CD4-positive, alpha-beta T cell treated with Interleukin-6 for 4 hours (primary cell): ENCODE data around the gene AP1B1.

ENCODE experiments used
- DNase-seq: peaks from one replicate; pipeline ENCODE4 v3.0.0-alpha.2; 2020; ENCODE audit warnings: mixed read lengths

The AP1B1 gene

DNA sequence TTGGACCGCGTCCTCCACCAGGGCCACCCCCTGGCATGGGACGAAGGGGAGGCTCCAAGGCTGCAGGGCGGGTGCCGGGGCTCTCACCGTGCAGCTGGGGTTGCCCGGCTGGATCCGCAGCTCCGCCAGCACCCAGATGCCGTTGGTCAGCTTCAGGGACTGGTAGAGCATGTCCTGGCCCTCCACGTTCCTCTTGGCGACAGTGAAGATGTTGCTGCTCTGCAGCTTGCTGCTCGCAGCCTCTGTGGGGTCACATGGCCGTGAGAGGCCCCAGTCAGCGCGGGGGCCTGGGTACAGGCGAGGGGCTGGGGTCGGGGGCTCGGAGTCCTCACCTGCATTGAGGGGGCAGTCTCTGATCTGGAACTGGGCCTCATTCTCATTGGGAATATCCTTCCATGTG lies 58.1 kb downstream of the AP1B1 start:
- no peak for DNase-seq

DNA sequence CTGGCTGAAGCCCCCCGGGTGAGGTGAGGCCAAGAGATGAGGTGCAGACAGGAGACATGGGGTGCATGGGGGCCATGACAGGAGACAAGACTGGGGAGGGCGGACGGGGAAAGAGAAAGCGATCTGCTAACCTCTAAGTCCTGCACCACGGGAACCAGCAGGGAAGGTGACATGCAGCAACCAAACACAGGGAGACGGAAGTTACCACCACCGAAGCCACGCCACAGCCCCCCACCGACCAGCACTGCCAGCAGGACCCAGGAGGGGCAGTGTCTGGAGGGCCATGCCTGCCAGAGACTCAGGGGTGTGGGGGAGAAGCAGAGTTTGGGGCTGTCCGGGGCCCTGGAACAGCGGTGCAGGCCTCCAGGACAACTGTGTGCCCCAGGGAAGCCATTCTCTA lies 58.8 kb downstream of the AP1B1 start:
- DNase-seq: no peak

- DNase-seq: no peak
Observed at GRCh38 chr22:29328566-29329500, 59.5 kb downstream of the AP1B1 start.

DNA sequence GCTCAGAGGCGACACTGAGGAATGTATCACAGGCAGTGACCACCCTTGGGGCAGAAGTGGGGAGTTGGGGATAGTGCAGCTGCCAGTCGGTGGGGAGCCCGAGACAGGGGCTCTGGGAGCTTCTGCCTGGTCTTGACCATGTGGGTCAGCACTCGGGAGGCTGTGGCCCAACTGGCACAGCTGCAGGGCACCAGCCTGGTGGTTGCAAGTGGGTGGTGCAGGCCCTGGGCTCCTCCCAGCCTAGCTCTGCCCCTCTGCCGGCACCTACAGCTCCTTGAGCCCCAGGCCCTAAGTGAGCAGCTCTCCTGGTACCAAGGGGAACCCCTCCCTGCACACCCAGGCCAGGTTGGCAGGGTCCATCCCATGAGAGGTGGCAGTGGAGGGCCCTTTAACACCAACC lies 60.3 kb downstream of the AP1B1 start:
- DNase-seq: no peak

DNA sequence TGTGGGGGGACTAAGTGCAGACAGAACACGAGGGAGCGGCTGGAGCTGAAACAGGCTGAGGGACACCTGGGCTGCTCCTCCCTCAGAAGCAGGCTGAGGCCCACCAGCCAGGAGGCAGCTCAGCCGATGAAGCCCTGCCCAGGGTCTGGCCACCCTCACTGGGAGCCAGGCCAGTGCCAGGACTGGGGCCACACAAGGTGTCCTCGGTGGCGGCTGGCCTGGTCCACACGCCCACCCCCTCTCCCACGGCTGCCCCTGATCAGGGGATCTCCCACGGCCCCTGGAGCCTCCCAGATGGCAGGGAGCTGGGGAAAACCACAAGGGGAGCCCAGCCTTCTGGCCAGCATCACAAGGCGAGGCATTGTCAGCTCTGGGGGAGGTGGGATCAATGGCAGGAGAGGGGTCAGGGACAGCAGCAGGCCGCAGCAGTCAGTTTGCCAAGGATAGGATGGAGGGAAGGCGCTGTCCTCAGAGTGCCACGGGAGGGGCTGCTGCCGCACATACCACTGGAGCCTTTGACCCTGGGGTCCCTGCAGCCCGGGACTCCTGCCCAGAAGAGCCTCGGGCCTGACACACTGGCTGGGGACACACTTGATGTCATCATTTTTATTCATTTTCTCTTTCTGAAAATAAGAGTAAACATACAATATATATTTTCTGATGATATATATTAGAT lies 61.1 kb downstream of the AP1B1 start:
- DNase-seq: no peak

- DNase-seq: no peak
Observed at GRCh38 chr22:29326481-29326880, 61.9 kb downstream of the AP1B1 start.

DNA sequence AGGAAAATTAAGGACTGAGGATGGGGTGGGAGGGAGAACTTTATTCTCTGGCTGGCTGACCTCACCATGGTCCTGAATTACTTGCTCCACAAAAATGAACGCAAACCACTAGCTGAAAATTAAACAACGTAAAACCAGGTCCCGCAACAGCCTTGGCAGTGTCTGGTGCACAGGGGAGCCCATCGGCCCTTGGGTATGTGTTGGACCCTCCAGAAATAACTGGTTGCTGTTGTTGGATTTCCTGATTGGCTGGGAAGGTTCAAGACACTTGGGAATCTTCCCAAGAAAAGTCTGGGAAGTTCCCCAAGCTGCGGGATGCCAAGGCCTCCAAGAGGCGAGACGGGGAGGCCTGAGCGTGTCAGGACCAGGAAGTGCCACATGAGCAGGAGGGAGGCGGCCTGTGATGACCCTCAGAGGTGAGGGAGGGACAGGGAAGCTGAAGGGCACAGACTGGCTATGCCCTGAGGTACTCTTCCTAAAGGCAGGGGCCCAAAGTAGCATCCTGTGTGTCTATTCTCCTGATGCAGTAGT lies 62.5 kb downstream of the AP1B1 start:
- no peak for DNase-seq

DNA sequence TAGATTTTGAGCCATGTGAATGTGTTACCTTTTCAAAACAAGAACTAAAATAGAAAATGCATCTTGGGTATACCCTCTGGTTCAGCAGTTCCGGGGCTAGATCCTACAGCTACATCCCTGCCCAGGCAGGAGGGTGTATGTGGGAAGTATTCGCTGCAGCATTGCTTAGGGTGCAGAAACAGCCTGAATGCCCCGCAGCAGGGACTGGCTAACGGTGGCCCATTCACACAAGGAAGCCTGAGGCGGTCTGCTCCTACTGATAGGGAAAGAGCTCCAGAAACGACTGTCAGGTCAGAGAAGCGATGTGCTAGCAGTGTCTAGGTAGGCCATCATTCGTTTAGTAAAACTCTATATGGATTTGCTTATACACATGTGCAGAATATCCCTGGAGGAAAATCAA lies 63.0 kb downstream of the AP1B1 start:
- DNase-seq: no peak

DNA sequence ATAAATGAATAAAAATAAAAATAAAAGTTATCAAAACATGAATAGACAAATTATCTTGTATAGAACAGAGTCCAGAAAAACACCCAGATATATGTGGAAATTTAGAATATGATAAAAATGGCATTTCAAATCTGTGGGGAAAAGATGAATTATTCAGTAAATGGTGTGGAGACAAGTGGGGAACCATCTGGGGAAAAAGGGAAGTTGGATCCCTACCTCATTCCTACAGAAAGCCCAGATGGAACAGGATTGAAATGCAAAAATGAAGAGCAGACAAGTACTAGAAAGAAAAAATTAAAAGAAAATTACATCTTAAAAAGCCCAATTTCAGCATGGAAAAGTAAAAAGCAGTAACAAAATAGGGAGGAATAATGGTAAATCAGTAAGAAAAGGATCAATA lies 64.7 kb downstream of the AP1B1 start:
- DNase-seq: no peak

DNA sequence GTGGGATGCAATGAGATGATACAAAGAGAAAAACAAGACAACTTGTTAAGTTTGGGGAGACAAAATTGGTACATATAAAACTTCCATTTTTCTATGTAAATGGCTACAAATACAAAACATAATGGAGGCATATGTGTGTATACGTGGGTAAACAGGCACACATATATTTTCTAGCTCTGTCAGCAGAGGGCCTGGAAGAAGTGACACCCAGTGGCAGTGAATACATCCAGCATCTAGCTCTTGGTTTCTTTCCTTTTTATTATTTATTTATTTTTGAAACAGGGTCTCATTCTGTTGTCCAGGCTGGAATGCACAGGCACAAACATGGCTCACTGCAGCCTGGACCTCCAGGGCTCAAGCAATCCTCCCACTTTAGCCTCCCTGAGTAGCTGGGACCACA lies 67.8 kb downstream of the AP1B1 start:
- DNase-seq: no peak

GRCh38 chr22:29319072-29319471 lies 69.3 kb downstream of the AP1B1 start:
- no peak for DNase-seq

DNA sequence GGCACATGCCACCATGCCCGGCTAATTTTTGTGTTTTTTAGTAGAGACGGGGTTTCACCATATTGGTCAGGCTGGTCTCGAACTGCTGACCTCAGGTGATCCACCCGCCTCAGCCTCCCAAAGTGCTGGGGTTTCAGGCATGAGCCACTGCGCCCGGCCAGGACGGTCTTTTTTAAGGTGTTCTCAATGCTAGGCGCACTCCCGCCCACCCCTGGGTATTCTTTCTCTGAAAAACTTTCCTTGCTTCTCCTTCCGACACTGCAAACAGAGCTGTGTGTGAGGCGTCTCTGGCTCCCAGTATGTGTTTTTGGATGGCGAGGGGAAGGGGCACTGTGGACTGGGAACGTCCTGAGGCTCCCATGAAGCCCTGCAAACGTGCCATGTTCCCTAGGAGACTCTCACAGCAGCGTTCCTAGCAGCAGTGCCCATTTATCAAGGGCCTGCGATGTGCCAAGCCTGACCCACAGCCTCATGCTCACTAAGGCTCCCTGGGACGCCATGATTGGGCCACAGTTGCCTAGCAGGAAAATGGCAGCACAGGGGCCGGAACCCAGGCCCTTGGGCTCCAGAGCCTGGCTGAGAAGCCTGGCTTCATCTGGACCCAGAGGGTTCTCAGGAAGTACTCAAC lies 70.4 kb downstream of the AP1B1 start:
- no peak for DNase-seq

DNA sequence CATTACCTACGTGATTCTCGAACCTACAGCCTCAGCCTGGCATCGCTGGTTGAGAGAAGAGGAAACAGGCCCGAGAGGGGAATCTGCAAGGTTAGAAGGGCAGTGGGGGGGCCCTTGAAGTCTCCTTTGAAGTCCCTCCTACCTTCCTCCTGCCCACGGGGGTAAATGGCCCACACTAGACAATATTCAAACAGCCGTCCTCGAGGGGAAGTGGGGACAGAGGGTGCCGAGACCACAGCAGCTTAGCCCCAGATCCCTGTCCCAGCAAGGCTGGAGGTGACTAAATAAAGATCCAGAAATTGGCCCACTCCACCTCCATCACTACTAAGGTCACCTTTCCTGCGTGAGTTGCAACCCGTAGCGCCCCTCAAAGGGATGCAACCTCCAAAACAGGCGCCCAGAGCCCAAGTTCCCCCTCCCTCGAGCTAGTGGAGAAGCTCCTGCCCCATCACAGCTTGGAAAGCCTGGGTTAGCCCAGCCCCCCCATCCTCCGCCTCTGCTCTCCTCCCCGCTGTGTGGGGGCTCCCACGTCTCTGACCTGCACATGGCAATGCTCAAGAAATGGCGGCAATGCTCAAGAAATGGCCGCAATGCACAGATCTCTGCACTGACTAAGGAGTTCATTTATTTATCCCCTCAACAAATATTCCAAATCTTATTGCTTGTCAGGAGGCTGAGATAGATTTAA lies 72.1 kb downstream of the AP1B1 start:
- no peak for DNase-seq

GRCh38 chr22:29315286-29316140 lies 72.9 kb downstream of the AP1B1 start, which contains the start of gene RASL10A:
Gene RASL10A, minus strand, starts transcription at chr22:29315697. Its CDS starts 451 bp downstream, at chr22:29315246.
- no peak for DNase-seq

DNA sequence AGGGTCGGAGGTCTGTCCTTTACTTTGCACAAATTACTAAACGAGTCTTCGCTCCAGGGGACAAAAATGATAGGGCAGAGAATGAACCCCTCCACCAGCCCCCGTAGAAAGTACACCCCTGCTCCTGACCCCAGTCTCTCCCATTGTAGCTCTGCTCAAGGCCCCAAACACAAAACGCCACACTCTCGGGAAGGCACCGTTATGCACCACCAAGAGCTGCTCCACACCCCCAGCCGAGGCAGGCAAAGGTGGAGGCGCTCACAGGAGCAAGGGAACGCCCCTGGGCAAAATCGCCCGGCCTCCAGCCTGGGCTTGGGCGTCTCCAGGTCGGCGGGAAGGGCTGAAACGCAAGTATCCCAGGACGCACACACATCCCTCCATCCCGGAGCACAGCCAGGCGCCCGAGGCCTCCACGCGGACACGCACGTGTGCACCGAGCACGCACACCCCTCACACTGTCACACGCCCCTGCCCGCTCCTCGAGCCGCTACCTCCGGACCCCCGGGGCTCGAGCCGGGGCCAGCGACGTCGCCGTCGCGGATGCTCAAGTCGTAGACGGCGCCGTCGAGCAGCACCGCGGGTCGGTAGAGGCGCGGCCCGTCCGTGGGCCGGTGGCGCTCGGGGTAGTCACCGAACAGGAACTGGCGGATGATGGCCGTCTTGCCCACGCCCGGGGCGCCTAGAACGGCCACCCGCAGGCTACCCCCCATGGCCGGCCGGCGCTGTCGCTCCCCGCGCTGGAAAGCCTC lies 73.7 kb downstream of the AP1B1 start:
- DNase-seq: no peak

DNA sequence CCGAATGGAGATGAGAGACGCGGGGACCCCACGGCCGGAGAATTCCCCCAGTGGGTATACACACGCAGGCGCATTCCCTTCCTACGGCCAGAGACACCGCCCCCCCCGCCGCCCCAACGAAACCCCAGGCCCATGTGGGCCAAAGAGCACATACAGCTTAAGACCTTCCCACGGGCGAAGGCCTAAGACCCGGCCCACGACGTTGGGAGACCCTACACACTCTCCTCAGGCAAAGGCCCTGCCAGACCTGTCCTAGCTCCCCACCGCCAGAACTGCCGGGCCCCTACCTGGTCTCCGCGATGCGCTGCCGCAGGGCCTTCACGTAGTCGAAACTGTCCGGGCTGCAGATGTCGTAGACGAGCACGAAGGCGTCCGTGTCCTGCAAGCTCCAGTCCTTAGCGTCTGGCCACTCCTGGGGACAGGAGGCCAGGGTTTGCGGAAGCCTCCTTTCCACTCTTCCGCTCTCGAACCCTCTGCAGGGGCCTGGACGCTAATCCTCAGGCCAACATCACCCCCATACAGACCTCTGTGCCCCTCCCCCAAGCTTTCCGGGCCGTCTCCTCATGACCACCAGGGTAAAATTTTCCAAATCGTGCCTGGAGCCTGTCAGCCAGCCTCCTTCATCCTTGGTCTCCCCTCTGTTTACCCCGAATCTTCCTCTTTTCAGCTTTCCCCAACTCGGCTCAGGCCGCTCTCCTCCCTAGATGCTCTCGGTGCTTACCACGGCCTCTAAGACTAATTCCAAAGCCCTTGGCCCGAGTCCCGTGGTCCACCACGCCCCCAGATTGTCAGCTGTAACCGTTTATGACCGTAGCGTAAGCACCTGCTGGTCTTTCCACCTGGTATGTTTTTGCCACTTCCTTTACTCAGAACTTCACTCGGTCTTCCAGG lies 74.5 kb downstream of the AP1B1 start:
- DNase-seq: no peak

DNA sequence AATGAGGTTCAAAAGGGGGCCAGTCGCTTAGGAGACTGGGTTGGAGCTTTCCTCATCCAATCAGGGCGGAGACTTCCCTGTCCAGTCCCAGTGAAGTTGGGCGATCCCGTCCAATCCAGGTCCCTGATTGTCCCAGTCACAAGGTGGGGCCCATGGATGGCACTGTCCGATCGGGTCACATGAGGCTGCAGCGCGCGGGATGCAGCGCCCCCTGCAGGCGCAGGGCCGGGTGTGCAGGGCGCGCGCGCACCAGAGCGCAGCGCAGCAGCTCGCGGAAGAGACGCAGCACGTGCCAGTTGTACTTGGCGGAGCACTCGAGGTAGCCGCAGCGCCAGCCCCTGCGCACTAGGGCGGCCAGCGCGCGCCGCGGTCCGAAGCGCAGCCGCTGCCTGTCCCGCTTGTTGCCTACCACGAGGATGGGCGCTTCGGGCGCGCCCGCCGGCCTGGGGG lies 75.2 kb downstream of the AP1B1 start:
- DNase-seq: no peak

DNA sequence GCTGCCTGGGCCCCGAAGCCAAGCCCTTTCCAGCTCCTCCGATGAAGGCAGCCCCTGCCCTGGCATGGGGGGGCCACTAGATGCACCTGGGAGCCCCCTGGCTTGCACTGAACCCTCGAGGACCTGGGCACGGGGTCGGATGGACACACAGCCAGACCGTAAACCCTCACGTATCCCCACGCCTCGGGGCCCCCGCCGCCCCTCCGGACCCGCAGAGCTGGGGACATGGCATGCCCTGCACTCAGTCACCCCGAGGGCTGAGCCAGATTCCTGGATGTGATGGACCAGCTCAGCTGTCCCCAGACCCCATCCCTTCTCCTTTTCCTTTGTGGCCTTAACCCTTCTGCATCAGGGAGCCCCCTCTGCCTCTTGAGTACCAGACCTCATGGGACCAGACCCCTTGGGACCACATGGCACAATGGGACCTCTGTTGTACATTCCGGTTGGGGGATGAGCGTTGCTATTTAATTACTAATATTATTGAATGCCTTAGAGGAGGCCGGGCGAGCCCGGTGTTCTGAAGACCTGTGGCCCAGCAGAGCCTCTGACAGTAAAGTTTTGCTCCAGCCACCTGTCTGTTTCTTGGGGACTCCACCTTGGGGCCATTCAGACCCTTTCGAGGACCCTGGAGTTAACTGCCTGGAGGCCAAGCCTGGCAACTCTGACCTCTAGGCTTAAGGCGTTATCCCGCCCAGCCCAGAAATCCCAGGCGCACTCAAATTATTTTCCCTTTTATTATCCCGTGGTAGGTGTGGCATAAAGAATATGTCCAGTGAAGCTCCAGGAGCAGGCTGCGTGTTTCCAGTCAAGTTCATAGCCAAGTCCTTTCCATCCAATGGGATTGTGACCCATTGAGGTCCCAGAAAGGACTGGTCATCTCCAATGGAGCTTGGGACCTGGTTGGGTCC lies 75.9 kb downstream of the AP1B1 start:
- DNase-seq: no peak
